Skeletal muscle tissue (tissue), 4 donors: ENCODE data around the gene DDIT3. TPM values are rescaled to one million over a fixed set of nuclear protein-coding genes. Genes with fewer than 3 reads are reported as not detected.
"Not testable (repeated sequence)": the region's sequence is repeated elsewhere in the genome, so short reads cannot be mapped to it uniquely, and the experiment has no call there.

Source experiments
- H3K27ac ChIP-seq: one replicate; pipeline ENCODE4 v1.7.0; 2013; ENCODE audit warnings: mild to moderate bottlenecking, low read depth, low read length, inconsistent platforms
- H3K27me3 ChIP-seq, 3 donors: one replicate each; pipeline ENCODE4 v1.7.0; 2013; ENCODE audit warnings: low read length in 3 of 3; ENCODE audit not compliant: control insufficient read depth in 3 of 3, insufficient read depth in 3 of 3
- H3K36me3 ChIP-seq, 3 donors: one replicate each; pipeline ENCODE4 v1.7.0; 2013; ENCODE audit warnings: low read length in 3 of 3; ENCODE audit not compliant: control insufficient read depth in 3 of 3, insufficient read depth in 3 of 3
- H3K4me1 ChIP-seq, 3 donors: one replicate each; pipeline ENCODE4 v1.7.0; 2013; ENCODE audit warnings: low read length in 3 of 3, mild to moderate bottlenecking in 3 of 3; ENCODE audit not compliant: control insufficient read depth in 3 of 3, insufficient read depth in 3 of 3
- H3K4me3 ChIP-seq, 3 donors: one replicate each; pipeline ENCODE4 v1.7.0; 2013; ENCODE audit warnings: low read length in 3 of 3
- H3K9ac ChIP-seq, 3 donors: one replicate each; pipeline ENCODE4 v1.7.0; 2013; ENCODE audit warnings: low read length in 3 of 3, mild to moderate bottlenecking in 3 of 3, moderate library complexity in 2 of 3, low read depth in 1 of 3
- H3K9me3 ChIP-seq, 3 donors: one replicate each; pipeline ENCODE4 v1.7.0; 2013; ENCODE audit warnings: low read length in 3 of 3; ENCODE audit not compliant: control insufficient read depth in 3 of 3
- total RNA-seq: library from RNA; depleted of rRNA; stranded (reverse); fragments of >200 nt; gene quantifications from one replicate; pipeline ENCODE4 v1.2.3, GENCODE V29; 2014
- donor health status: Osteomylitis.

Gene DDIT3
- total RNA-seq, 1 donor from 2014 or later, result 11.5 TPM

- Histone ChIP-seq H3K9me3 (no peaks in the 10 kb centered on the region), H3K36me3 (peaks cover 28 to 43% (median 37%) of the 10 kb centered on the region in 3 donors), H3K9ac (no peak overlapping the region), H3K27ac (no peak overlapping the region), H3K27me3 (no peaks in the 10 kb centered on the region), H3K4me1 (no peaks in the 10 kb centered on the region), H3K4me3 (no peak overlapping the region)
These were observed 21.7 kb downstream of the DDIT3 start for GRCh38 chr12:57498571-57498970.

- Histone ChIP-seq H3K4me1 (no peaks in the 10 kb centered on the region), H3K36me3 (peaks cover 28 to 43% (median 37%) of the 10 kb centered on the region in 3 donors), H3K4me3 (no peak overlapping the region), H3K9ac (no peak overlapping the region), H3K9me3 (no peaks in the 10 kb centered on the region), H3K27ac (no peak overlapping the region), H3K27me3 (no peaks in the 10 kb centered on the region)
These were observed 22.2 kb downstream of the DDIT3 start for GRCh38 chr12:57498132-57498502.

- Histone ChIP-seq H3K9me3 (no peaks in the 10 kb centered on the region), H3K9ac (no peak overlapping the region), H3K4me1 (no peaks in the 10 kb centered on the region), H3K27ac (no peak overlapping the region), H3K27me3 (no peaks in the 10 kb centered on the region), H3K36me3 (peaks cover 28 to 49% (median 41%) of the 10 kb centered on the region in 3 donors), H3K4me3 (no peak overlapping the region)
These were observed 22.8 kb downstream of the DDIT3 start for GRCh38 chr12:57497223-57498131.

GRCh38 chr12:57496822-57497221, 23.5 kb downstream of the DDIT3 start:
- H3K4me3 ChIP-seq, result no peak overlapping the region

GRCh38 chr12:57495051-57495701, 25.1 kb downstream of the DDIT3 start:
- H3K4me3 ChIP-seq, H3K9ac ChIP-seq, H3K27ac ChIP-seq, H3K4me1 ChIP-seq, H3K9me3 ChIP-seq, H3K27me3 ChIP-seq: not testable (repeated sequence)
- peaks cover 24 to 46% (median 36%) of the 10 kb centered on the region in 3 donors for H3K36me3 ChIP-seq

More at GRCh38 chr12:57496822-57497221, 23.5 kb downstream of the DDIT3 start:
- Histone ChIP-seq H3K27me3 (no peaks in the 10 kb centered on the region), H3K36me3 (peaks cover 22 to 46% (median 37%) of the 10 kb centered on the region in 3 donors), H3K9me3 (no peaks in the 10 kb centered on the region), H3K4me1 (no peaks in the 10 kb centered on the region), H3K9ac (no peak overlapping the region), H3K27ac (no peak overlapping the region)

GRCh38 chr12:57491393-57492280, 28.7 kb downstream of the DDIT3 start:
- peaks cover 25 to 35% (median 30%) of the 10 kb centered on the region in 3 donors for H3K36me3 ChIP-seq
- peaks cover 11 to 16% (median 13%) of the 10 kb centered on the region in 3 donors for H3K4me1 ChIP-seq
- no peak overlapping the region for H3K9ac ChIP-seq
- H3K27me3 ChIP-seq, result no peaks in the 10 kb centered on the region
- H3K27ac ChIP-seq, result no peak overlapping the region
- no peak overlapping the region for H3K4me3 ChIP-seq
- H3K9me3 ChIP-seq, result no peaks in the 10 kb centered on the region

GRCh38 chr12:57490126-57490525, 30.2 kb downstream of the DDIT3 start:
- Histone ChIP-seq H3K27me3 (no peaks in the 10 kb centered on the region), H3K36me3 (peaks cover 25 to 35% (median 30%) of the 10 kb centered on the region in 3 donors), H3K27ac (no peak overlapping the region), H3K4me3 (no peak overlapping the region), H3K9ac (peak overlapping the region in 1 of 3 donors; percentile 5), H3K9me3 (no peaks in the 10 kb centered on the region), H3K4me1 (peaks cover 11 to 16% (median 13%) of the 10 kb centered on the region in 3 donors)

- Histone ChIP-seq H3K36me3 (peaks cover 25 to 35% (median 30%) of the 10 kb centered on the region in 3 donors), H3K4me3 (peak overlapping the region; percentile 91 to 97 (median 96)), H3K4me1 (peaks cover 11 to 16% (median 13%) of the 10 kb centered on the region in 3 donors), H3K27me3 (no peaks in the 10 kb centered on the region), H3K9ac (peak overlapping the region; percentile 4 to 86 (median 86)), H3K27ac (no peak overlapping the region), H3K9me3 (no peaks in the 10 kb centered on the region)
These were observed 31.1 kb downstream of the DDIT3 start for GRCh38 chr12:57489157-57489641.

- peaks cover 25 to 35% (median 30%) of the 10 kb centered on the region in 3 donors for H3K36me3 ChIP-seq
- H3K27me3 ChIP-seq, result peaks cover 0 to under 1% (median 0%) of the 10 kb centered on the region in 3 donors
- peak overlapping the region; percentile 54 for H3K27ac ChIP-seq
- peaks cover 11 to 16% (median 13%) of the 10 kb centered on the region in 3 donors for H3K4me1 ChIP-seq
- H3K4me3 ChIP-seq, result peak overlapping the region; percentile 91 to 97 (median 96)
- H3K9me3 ChIP-seq, result no peaks in the 10 kb centered on the region
- peak overlapping the region; percentile 86 to 93 (median 86) for H3K9ac ChIP-seq
These were observed 31.7 kb downstream of the DDIT3 start for GRCh38 chr12:57488402-57489156.
